OCI-LY1 (cell line): ENCODE measurements around the gene CNTNAP2.

ENCODE experiments used
- H2AFZ ChIP-seq: fragments of 200-600 bp; sonication (generic), shearing (Covaris generic); 2 replicates; pipeline ENCODE4 v1.6.0; 2014; ENCODE audit warnings: antibody characterized with exemption, mild to moderate bottlenecking, low read length
- H3F3A ChIP-seq: fragments of 200-600 bp; sonication (generic), shearing (Covaris generic); 2 replicates; pipeline ENCODE4 v1.6.0; 2014; ENCODE audit warnings: mild to moderate bottlenecking, antibody characterized with exemption, low read length, moderate library complexity; ENCODE audit not compliant: insufficient read depth
- H3K27ac ChIP-seq: fragments of 200-600 bp; sonication (generic); 2 replicates; pipeline ENCODE4 v1.5.1; 2014; ENCODE audit warnings: low read length, mixed run types, mild to moderate bottlenecking, low read depth; ENCODE audit not compliant: poor library complexity, severe bottlenecking
- H3K27me3 ChIP-seq: fragments of 200-600 bp; sonication (generic); 2 replicates; pipeline ENCODE4 v1.6.0; 2014; ENCODE audit warnings: antibody characterized with exemption, mild to moderate bottlenecking, low read length, moderate library complexity; ENCODE audit not compliant: insufficient read depth
- H3K36me3 ChIP-seq: fragments of 200-600 bp; sonication (generic); 2 replicates; pipeline ENCODE4 v1.6.1; 2014; ENCODE audit warnings: mild to moderate bottlenecking, antibody characterized with exemption, low read length, moderate library complexity, mixed read lengths; ENCODE audit not compliant: insufficient read depth
- H3K4me1 ChIP-seq: fragments of 200-600 bp; sonication (generic); 2 replicates; pipeline ENCODE4 v1.5.1; 2014; ENCODE audit warnings: mild to moderate bottlenecking, low read length, moderate library complexity; ENCODE audit not compliant: insufficient read depth, severe bottlenecking
- H3K4me2 ChIP-seq: fragments of 200-600 bp; sonication (generic), shearing (Covaris generic); 2 replicates; pipeline ENCODE4 v1.6.1; 2014; ENCODE audit warnings: low read length
- H3K4me3 ChIP-seq: fragments of 200-600 bp; sonication (generic); 2 replicates; pipeline ENCODE4 v1.5.1; 2014; ENCODE audit warnings: low read length, low read depth, mild to moderate bottlenecking, mixed read lengths; ENCODE audit not compliant: poor library complexity, severe bottlenecking
- H3K79me2 ChIP-seq: fragments of 200-600 bp; shearing (Covaris generic); 2 replicates; pipeline ENCODE4 v1.6.1; 2016; ENCODE audit warnings: mixed run types, low read length, mixed read lengths; ENCODE audit not compliant: insufficient read depth
- H3K9ac ChIP-seq: fragments of 200-600 bp; sonication (generic), shearing (Covaris generic); 2 replicates; pipeline ENCODE4 v1.6.1; 2014; ENCODE audit warnings: mild to moderate bottlenecking, low read length, mixed read lengths
- H3K9me2 ChIP-seq: fragments of 200-600 bp; sonication (generic), shearing (Covaris generic); 2 replicates; pipeline ENCODE4 v1.6.1; 2014; ENCODE audit warnings: low read depth, mild to moderate bottlenecking, low read length, mixed read lengths
- H3K9me3 ChIP-seq: fragments of 200-600 bp; shearing (Covaris generic); 2 replicates; pipeline ENCODE4 v1.6.1; 2014; ENCODE audit warnings: low read length, mixed read lengths
- H4K20me1 ChIP-seq: fragments of 200-600 bp; sonication (generic), shearing (Covaris generic); 2 replicates; pipeline ENCODE4 v1.6.0; 2016; ENCODE audit warnings: mild to moderate bottlenecking, low read length; ENCODE audit not compliant: insufficient read depth
- EZH2 ChIP-seq: fragments of 200-600 bp; sonication (generic), shearing (Covaris generic); IDR thresholded peaks from 2 replicates; pipeline ENCODE4 v1.8.0; 2017; ENCODE audit warnings: borderline replicate concordance, mixed run types, mild to moderate bottlenecking, antibody characterized with exemption, low read length, moderate library complexity, mixed read lengths
- TF ChIP-seq, protein P1 (sequence below): fragments of 200-600 bp; sonication (generic), shearing (Covaris generic); IDR thresholded peaks from 2 replicates; pipeline ENCODE4 v1.5.1; 2017; ENCODE audit warnings: mild to moderate bottlenecking, antibody characterized with exemption, low read length, moderate library complexity, mixed read lengths

The CNTNAP2 gene

DNA sequence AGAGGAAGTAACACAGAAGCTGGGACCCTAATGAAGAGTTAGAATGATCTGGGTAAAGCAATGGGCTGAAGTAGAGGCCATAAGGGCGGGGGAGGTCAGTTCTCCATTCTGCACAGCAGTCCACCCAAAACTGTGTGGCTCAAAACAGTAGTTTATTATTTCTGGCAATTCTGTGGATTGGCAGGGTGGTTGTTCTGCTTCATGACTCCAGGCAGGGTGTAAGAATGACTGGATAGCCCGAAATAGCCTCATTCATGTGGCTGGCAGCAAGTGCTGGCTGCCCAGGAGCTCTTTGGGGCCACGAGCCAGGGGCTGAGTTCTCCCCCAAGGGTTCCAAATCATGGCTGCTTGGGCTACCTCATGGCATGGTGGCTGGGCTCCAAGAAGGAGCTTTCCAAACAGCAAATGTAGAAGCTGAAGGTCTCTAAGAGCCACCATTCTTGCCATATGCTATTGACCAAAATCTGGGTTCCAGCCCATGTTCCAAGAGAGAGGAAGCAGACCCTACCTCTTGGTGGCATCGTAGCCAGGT is 2158.8 kb downstream of the CNTNAP2 start:
- no peaks in the 10 kb centered on the region for H3K36me3 ChIP-seq
- no peaks in the 10 kb centered on the region for H3K9me3 ChIP-seq
- H4K20me1 ChIP-seq = no peaks in the 10 kb centered on the region
- no peak overlapping the region for H3K9ac ChIP-seq
- no peaks in the 10 kb centered on the region for H3K79me2 ChIP-seq
- H2AFZ ChIP-seq = no peak overlapping the region
- TF ChIP-seq, protein P1, sequence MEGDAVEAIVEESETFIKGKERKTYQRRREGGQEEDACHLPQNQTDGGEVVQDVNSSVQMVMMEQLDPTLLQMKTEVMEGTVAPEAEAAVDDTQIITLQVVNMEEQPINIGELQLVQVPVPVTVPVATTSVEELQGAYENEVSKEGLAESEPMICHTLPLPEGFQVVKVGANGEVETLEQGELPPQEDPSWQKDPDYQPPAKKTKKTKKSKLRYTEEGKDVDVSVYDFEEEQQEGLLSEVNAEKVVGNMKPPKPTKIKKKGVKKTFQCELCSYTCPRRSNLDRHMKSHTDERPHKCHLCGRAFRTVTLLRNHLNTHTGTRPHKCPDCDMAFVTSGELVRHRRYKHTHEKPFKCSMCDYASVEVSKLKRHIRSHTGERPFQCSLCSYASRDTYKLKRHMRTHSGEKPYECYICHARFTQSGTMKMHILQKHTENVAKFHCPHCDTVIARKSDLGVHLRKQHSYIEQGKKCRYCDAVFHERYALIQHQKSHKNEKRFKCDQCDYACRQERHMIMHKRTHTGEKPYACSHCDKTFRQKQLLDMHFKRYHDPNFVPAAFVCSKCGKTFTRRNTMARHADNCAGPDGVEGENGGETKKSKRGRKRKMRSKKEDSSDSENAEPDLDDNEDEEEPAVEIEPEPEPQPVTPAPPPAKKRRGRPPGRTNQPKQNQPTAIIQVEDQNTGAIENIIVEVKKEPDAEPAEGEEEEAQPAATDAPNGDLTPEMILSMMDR = no peak
- no peak for TF ChIP-seq EZH2
- no peaks in the 10 kb centered on the region for H3K9me2 ChIP-seq
- no peak overlapping the region for H3K4me2 ChIP-seq
- no peaks in the 10 kb centered on the region for H3K27me3 ChIP-seq
- H3K27ac ChIP-seq = no peak overlapping the region
- no peaks in the 10 kb centered on the region for H3K4me1 ChIP-seq
- H3F3A ChIP-seq = no peaks in the 10 kb centered on the region
- no peak overlapping the region for H3K4me3 ChIP-seq

DNA sequence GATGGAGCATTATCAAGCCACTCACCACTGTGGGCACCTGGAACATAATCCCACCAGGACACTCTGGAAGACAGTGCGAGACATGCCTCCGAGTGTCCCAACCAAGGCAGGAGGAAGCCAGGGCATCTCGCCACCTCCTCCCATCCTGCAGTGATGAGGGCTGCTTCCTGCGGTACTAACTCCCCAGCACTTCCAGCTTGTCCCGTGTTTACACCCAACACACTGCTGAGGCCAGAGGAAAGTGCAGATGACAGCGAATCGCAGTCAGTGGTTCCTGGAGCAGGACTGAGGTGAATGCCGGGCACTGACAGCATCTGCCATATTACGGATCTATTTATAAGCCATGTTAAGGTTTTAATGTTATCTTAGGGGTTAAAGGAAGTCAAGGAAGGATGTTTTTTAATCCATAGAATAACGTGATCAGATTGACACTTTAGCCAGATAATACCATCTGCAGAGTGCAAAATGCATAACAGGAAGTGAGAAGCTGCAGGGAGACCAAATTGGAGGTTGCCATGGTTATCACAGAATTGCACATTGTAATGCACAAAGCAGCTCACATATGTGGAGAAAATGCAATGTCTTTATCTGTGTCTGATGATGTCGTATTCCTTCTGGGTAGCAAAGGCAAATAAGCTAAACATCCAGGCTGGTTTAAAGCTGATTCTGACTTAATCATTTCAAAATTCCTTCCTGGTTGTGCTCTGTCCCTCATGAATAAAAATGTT is 2159.9 kb downstream of the CNTNAP2 start:
- no peak overlapping the region for H2AFZ ChIP-seq
- H3K27me3 ChIP-seq = no peaks in the 10 kb centered on the region
- H3K79me2 ChIP-seq = no peaks in the 10 kb centered on the region
- no peaks in the 10 kb centered on the region for H3F3A ChIP-seq
- H3K9me2 ChIP-seq = no peaks in the 10 kb centered on the region
- H3K4me2 ChIP-seq = no peak overlapping the region
- no peaks in the 10 kb centered on the region for H3K9me3 ChIP-seq
- TF ChIP-seq, protein P1 = no peak
- no peak overlapping the region for H3K4me3 ChIP-seq
- no peaks in the 10 kb centered on the region for H3K4me1 ChIP-seq
- no peaks in the 10 kb centered on the region for H3K36me3 ChIP-seq
- no peak overlapping the region for H3K27ac ChIP-seq
- no peaks in the 10 kb centered on the region for H4K20me1 ChIP-seq
- no peak overlapping the region for H3K9ac ChIP-seq

DNA sequence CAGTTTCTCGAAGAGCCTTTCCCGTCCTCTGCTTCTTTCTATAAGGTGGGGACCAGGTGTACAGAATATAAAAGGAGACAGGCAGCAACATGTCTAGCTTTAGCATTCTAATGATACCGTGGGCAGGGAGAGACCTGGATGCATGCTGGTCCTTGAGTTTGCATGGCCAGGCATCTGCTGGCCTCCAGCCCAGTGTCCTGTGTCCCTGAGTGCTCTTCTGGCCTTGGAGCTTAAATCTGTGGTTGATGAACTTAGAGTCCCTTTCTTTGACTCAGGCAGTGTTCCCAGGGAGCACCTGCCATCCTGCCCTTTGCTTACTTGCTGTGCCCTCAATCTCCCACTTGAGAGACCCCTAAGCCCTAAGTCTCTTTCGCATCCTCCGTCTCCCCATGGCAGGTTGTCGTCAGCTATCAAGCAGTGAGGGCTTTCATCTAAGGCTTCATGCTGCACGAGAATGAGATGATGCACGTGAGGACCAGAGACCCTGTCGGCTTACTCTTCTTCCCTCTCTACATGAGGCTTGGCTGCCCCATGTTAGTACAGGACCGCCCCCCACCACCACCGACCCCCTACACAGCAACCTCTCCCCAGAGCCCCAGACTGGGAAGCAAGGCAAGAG is 2160.6 kb downstream of the CNTNAP2 start:
- Histone ChIP-seq H3K9ac (no peak overlapping the region), H3K9me3 (no peaks in the 10 kb centered on the region), H3K4me3 (no peak overlapping the region), H3K36me3 (no peaks in the 10 kb centered on the region), H2AFZ (no peak overlapping the region), H3F3A (no peaks in the 10 kb centered on the region), H3K4me2 (no peak overlapping the region), H3K27me3 (no peaks in the 10 kb centered on the region), H3K4me1 (no peaks in the 10 kb centered on the region), H3K79me2 (no peaks in the 10 kb centered on the region), H3K9me2 (no peaks in the 10 kb centered on the region), H4K20me1 (no peaks in the 10 kb centered on the region), H3K27ac (no peak overlapping the region)
- TF ChIP-seq, protein P1 = no peak
- TF ChIP-seq EZH2 = no peak
